ENCODE results near the gene CDC42EP5. TPM values are rescaled to one million over a fixed set of nuclear protein-coding genes. Genes with fewer than 3 reads are reported as not detected.

CDC42EP5 gene
- total RNA-seq, 1 experiment from 2014 or later, result 11.5 TPM

GRCh38 chr19:54439174-54439851 is 33.8 kb downstream of the CDC42EP5 start (continued):
- TF ChIP-seq ARID4B (CRISPR knock-in tag; IDR thresholded peaks at IDR 0.05; ENCODE audit: borderline replicate concordance) (no peak), ZNF532 (CRISPR knock-in tag; IDR thresholded peaks at IDR 0.05; ENCODE audit: borderline replicate concordance) (no peak), E2F1 (CRISPR knock-in tag; IDR thresholded peaks at IDR 0.05) (no peak), JAZF1 (CRISPR knock-in tag; IDR thresholded peaks at IDR 0.05) (no peak), KAT7 (CRISPR knock-in tag; IDR thresholded peaks at IDR 0.05; ENCODE audit: borderline replicate concordance) (no peak), ELF4 (CRISPR knock-in tag; IDR thresholded peaks at IDR 0.05; ENCODE audit: low read depth) (no peak), RORB (CRISPR knock-in tag; IDR thresholded peaks at IDR 0.05) (no peak), CREM (CRISPR knock-in tag; IDR thresholded peaks at IDR 0.05) (no peak), ZMAT4 (CRISPR knock-in tag; IDR thresholded peaks at IDR 0.05) (no peak)

GRCh38 chr19:54436628-54437252 is 36.4 kb downstream of the CDC42EP5 start:
- TF ChIP-seq ZNF121 (CRISPR knock-in tag; IDR thresholded peaks at IDR 0.05), result no peak
- Mint-ChIP-seq H3K4me1 (peaks cover 32% of the 10 kb centered on the region), H3K27ac (no peak overlapping the region), H3K27me3 (ENCODE audit: low read depth) (peaks cover 33% of the 10 kb centered on the region), H3K4me3 (peak overlapping the region; percentile 47; the same call in 1 of the 2 replicates), H3K36me3 (0 out of 2 replicates have a peak, but pooled peaks cover 3% of the 10 kb centered on the region), H3K9me3 (no peaks in the 10 kb centered on the region)
- DNase-seq (ENCODE audit: low spot score) (no peak), ATAC-seq (no peak)
- POLR2A ChIA-PET, result interaction anchor here (0.7 to 1.0 kb wide), 4 partner anchors 12 to 180 kb away, joined by 3 to 4 read pairs (median 4); partner anchors contain the start of gene LENG8
- CTCF ChIA-PET, result interaction anchor here (0.6 to 6.2 kb wide), 5 partner anchors 14 to 62 kb away, joined by 3 to 61 read pairs (median 6); no protein-coding TSS in a partner anchor
